NB4 (cell line): ENCODE measurements around the gene PTGR1.

ENCODE experiments used
- DNase-seq: peaks from one replicate; pipeline ENCODE4 v3.0.0; 2010; ENCODE audit warnings: low read depth
- H3K4me3 ChIP-seq: one replicate; pipeline ENCODE4 v1.5.1; 2011; ENCODE audit warnings: mild to moderate bottlenecking, low read depth, low read length, moderate library complexity
- MYC ChIP-seq: IDR thresholded peaks from 2 replicates; pipeline ENCODE4 v1.6.1; 2011; ENCODE audit warnings: low read depth, low read length
- POLR2A ChIP-seq: IDR thresholded peaks from 2 replicates; pipeline ENCODE4 v1.6.1; 2011; ENCODE audit warnings: mild to moderate bottlenecking; ENCODE audit not compliant: insufficient read length; ENCODE audit errors: extremely low read depth
- TF ChIP-seq, protein P1 (sequence below): IDR thresholded peaks from 2 replicates; pipeline ENCODE4 v1.6.1; 2011; ENCODE audit warnings: low read depth, low read length
- TF ChIP-seq, protein P2 (sequence below): IDR thresholded peaks from one replicate; pipeline ENCODE4 v1.5.1; 2012; ENCODE audit warnings: low read depth, low read length

The PTGR1 gene

DNA sequence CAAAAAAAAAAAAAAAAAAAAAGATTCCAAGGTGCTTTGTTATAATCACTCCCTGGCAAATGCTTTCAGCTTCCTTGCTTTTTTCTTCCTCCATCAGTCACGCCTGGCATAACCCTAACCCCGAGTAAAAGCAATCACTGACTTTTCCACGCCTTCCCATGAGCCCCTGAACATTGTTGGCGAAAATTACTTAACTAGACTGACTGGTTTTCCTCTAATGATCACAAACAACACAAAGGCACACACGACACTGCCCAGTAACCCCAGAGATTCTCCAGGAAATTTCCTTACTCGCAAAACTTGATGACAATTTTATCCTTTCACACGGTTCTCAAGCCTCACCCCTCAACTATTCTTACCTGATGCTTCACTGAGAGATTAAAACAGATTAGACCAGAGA lies 11.4 kb upstream of the PTGR1 start:
- no peak for DNase-seq
- H3K4me3 ChIP-seq, result no peak overlapping the region
- TF ChIP-seq, protein P1, sequence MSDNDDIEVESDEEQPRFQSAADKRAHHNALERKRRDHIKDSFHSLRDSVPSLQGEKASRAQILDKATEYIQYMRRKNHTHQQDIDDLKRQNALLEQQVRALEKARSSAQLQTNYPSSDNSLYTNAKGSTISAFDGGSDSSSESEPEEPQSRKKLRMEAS, result no peak
- no peak for TF ChIP-seq MYC
- TF ChIP-seq, protein P2, sequence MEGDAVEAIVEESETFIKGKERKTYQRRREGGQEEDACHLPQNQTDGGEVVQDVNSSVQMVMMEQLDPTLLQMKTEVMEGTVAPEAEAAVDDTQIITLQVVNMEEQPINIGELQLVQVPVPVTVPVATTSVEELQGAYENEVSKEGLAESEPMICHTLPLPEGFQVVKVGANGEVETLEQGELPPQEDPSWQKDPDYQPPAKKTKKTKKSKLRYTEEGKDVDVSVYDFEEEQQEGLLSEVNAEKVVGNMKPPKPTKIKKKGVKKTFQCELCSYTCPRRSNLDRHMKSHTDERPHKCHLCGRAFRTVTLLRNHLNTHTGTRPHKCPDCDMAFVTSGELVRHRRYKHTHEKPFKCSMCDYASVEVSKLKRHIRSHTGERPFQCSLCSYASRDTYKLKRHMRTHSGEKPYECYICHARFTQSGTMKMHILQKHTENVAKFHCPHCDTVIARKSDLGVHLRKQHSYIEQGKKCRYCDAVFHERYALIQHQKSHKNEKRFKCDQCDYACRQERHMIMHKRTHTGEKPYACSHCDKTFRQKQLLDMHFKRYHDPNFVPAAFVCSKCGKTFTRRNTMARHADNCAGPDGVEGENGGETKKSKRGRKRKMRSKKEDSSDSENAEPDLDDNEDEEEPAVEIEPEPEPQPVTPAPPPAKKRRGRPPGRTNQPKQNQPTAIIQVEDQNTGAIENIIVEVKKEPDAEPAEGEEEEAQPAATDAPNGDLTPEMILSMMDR, result no peak
- TF ChIP-seq POLR2A, result no peak

DNA sequence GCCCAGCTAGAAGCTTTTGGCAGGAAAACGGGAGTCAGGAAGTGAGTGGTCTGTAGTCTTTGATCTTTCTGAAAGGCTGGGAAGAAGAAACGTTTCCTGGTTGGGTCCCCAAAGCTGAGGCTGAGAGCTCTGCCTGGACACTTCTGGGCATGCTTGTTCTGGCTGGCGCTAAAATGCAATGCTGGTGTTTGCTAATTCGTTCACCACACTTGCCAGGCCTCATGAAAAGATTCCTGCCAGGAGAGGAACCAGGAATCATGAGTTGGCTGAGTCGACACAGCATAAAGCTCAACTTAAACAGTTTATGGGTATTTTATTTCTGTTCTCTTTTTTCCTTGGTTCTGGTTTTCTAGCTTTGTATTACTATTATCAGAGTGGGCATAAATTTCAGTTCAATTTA lies 10.7 kb upstream of the PTGR1 start:
- TF ChIP-seq POLR2A, result no peak
- TF ChIP-seq, protein P2, result no peak
- TF ChIP-seq, protein P1, result no peak
- TF ChIP-seq MYC, result no peak
- no peak for DNase-seq
- no peak overlapping the region for H3K4me3 ChIP-seq

DNA sequence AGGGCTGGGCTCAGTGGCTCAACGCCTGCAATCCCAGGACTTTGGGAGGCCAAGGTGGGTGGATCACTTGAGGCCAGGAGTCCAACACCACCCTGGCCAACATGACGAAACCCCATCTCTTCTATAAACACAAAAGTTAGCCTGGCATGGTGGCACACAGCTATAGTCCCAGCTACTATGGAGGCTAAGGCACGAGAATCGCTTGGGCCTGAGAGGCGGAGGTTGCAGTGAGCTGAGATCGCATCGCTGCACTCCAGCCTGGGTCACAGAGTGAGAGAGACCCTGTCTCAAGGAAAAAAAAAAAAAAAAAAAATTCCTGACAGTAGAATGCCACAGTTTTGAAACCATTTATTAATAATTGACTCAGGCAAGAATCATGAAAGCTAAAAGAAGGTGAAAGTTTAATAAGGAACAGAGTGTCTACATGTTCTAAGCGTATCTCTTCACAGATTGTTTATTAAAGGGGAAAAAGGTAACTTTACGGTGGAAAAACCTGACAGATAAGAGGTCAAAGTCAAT lies 5.7 kb upstream of the PTGR1 start:
- TF ChIP-seq, protein P1, result no peak
- TF ChIP-seq POLR2A, result no peak
- TF ChIP-seq, protein P2, result no peak
- no peak for TF ChIP-seq MYC

DNA sequence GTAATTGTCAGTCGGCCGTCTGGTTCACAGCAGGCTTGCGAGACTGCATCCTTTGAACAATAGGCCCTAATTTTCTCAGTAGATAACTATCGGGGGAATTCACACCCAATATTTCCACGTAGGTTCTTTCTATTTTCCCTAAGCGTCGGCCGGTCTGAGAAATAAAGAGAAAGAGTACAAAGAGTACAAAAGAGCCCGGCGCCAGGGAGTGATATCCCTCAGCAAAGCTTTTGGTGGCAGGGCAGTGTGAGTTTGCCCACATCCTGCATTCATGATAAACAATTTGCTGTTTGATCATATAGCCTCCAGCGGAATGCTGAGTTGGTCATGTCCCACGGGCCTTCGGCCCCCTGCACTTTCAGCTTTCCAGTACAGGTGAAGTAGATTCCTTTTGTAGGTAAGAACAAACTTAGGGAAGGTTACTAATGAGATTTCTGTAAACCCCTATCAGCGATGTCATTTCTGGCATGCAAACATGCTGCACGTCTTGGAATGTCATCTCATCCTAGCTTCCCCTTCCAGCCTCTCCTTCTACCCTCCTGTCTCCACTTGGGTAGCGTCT lies 4.7 kb upstream of the PTGR1 start:
- TF ChIP-seq, protein P2, result no peak
- TF ChIP-seq MYC, result no peak
- TF ChIP-seq POLR2A, result no peak
- TF ChIP-seq, protein P1, result no peak
- no peak overlapping the region for H3K4me3 ChIP-seq
- DNase-seq, result no peak

More for the DNA sequence above, 5.7 kb upstream of the PTGR1 start:
- DNase-seq, result no peak
- H3K4me3 ChIP-seq, result no peak overlapping the region

DNA sequence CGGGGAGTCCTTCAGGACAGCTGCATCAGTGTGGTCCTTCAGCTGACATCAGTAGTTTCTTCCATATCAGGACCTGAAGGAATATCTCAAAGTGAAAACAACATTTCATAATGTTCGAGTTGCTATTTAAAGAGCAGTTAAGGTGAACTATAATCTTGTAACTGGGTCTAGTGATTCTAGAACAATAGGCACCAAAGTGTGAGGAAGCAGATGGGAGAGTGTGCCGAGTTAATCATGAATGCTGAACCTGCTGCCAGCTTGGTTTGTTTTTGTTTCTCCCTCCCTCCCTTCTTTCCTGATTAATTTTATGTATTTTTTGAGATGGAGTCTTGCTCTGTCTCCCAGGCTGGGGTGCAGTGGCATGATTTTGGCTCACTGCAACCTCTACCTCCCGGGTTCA lies 3.6 kb upstream of the PTGR1 start:
- no peak overlapping the region for H3K4me3 ChIP-seq
- TF ChIP-seq POLR2A, result no peak
- TF ChIP-seq MYC, result no peak
- TF ChIP-seq, protein P1, result no peak
- TF ChIP-seq, protein P2, result no peak
- no peak for DNase-seq
